CD4-positive, alpha-beta T cell treated with Interleukin-21 for 1 hour (primary cell): ENCODE measurements around the gene HSD17B1.
A peak's percentile ranks its signal among the peaks of the same experiment; 100 is the strongest.

Source experiments
- DNase-seq: peaks from one replicate; pipeline ENCODE4 v3.0.0-alpha.2; 2020

The HSD17B1 gene

GRCh38 chr17:42568341-42569111 is 15.8 kb downstream of the HSD17B1 start:
- DNase-seq = no peak

DNA sequence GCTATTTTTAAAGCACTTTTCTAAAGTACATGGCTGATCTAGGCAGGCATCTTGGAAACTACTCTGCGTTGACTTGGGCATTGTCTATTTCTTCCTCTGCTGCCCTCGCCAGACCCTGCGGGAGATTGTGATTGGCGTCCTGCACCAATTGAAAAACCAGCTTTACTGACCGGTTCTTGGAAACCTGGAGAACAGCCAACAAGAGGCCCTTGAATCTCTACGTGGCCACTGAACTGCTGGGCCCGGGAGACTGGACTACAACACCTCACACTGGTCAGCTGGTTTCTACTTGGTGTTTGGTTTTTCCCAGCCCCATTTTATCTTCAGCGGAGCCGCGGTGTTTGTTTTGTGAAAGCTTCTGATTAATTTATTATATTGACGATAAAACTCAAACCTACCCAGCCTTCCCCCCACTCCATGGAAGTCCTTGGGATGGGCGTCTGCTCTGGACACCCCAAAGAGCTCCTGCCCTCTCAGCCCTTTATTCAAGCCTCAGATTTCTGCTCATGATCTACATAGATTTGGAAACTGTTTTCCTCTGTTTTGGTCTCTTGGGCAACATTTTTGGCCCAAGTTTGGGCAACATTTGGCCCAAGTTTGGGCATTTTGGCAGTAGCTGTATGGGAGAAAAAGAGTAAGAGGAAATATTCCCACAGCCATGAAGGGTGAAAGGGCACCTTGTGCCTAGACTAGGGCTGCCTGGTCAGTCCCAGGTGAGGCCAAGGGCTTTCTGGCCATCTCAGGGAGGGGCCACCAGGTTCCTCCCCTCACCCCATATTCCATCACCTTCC is 18.9 kb downstream of the HSD17B1 start:
- DNase-seq = no peak

GRCh38 chr17:42573095-42573494 is 20.4 kb downstream of the HSD17B1 start:
- DNase-seq = no peak

DNA sequence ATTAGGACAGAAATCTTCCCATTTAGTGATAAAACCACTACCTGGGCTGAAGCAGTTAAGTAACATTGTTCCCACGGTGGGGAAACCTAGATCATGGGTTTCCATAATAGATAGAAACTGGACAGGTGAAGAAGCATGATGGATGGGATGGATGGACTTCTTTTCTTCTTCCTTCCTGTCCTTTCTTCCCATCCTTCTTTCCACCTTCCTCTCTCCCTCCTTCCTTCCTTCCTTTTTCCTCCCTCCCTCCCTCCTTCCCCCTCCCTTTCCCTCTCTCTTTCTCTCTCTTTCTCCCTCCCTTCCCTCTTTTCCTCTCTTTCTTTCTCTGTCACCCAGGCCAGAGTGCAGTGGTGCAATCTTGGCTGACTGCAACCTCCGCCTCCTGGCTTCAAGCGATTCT is 21.7 kb downstream of the HSD17B1 start:
- no peak for DNase-seq

DNA sequence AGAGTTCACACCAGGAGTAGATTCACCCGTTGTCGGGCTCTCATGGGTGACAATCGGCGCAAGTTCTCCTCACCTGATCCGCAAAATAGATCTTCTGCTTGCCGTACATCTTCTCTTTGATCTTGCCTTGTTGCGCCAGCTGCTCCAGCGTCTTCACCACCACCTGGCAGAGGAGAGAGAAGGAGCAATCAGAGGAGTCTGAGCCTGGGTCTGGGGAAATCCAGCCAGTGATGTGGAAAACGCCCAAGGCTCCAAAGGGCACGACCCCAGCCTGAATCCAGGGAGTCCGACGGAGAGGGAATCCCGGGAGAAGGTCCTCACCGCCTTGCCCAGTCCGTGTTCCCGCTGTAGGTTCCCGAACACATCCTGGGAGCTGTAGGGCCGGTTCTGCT is 24.4 kb downstream of the HSD17B1 start:
- no peak for DNase-seq

DNA sequence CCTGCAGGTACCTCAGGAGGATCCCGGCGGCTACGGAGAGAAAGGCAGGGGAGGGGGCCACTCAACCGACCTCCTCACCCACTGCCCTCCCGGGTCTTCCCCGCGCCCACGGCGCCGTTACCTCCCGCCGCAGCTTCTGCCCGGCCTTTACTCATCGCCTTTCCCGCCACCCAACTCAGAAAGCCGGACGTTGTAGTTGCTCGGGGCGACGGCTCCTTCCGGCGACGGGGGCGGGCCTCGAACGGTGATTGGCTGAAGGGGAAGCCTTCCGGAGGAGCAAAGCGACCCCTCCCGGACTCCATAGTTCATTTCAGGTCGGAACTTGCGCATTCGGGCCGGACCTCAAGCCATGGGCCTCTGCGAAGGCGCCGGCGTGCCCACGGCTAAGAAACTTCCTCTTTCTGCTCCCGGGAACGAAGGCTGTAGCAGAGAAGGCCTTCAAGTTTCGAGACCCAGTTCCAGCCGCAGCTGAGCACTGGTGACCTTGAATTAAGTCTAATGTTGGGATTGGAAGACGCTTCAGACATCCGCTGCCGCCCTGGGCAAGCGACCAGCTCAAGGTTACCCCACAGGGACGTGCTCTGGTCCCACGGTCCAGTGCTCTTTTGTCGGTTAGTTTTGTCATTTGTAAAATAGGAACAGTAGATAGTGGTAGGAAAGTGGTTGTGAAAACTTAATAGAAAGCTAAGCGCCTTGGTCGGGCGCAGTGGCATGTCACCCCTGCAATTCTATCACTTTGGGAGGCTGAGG is 25.0 kb downstream of the HSD17B1 start, which contains the start of gene PSMC3IP:
TSS of gene PSMC3IP (minus strand) at position 198 of the 750 bp plus-strand sequence. CDS start at position 155, 43 bp downstream.
- DNase-seq = peak; percentile 92

GRCh38 chr17:42578282-42578869 is 25.7 kb downstream of the HSD17B1 start:
- DNase-seq = peak; percentile 75

- no peak for DNase-seq
Observed at GRCh38 chr17:42579794-42580551, 27.2 kb downstream of the HSD17B1 start.

DNA sequence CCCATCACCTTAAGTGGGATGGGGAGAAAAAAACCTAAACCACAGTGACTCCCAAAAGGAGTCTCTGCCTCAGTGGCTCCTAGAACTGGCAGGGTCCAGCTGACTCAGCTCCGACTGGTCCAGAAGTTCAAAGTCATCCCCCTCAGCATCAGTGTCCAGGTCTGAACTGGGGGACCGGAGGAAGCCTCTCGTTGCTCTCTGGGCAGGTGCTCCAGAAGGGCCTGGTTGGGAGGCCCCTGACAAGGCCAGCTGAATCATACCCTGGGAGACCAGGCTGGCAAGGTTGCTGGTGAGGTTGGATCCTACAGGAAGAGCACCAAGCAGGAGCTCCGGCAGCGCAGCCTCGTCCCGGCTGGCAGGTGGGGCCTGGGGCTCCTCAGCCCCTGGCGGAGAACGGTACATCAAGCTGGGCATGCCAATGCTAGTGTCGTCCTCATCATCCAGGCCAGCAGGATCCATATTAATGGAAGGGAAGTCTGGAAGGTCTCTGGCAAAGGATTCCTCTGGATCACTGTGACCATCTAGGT is 29.1 kb downstream of the HSD17B1 start:
- no peak for DNase-seq

DNA sequence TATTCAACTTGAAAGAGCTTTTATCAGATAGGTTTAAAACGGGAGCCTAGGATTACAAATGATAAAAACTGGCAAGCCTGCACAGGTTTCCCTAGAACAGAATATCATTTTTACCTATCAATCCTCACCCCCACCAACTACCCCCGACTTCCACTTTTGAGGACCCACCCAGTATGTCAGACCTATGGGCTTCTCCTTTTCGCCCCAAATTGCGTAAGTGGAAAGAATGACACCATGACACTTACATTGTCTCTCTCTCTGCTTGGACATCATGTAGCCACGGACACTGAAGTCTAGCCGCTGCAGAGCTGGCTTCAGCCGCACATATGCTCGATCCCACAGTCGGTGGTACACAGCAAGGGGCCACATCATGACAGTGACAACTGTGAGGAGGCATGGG is 32.2 kb downstream of the HSD17B1 start:
- no peak for DNase-seq

- no peak for DNase-seq
Observed at GRCh38 chr17:42585353-42585752, 32.6 kb downstream of the HSD17B1 start.

- DNase-seq = no peak
Observed at GRCh38 chr17:42586514-42587230, 33.9 kb downstream of the HSD17B1 start.

DNA sequence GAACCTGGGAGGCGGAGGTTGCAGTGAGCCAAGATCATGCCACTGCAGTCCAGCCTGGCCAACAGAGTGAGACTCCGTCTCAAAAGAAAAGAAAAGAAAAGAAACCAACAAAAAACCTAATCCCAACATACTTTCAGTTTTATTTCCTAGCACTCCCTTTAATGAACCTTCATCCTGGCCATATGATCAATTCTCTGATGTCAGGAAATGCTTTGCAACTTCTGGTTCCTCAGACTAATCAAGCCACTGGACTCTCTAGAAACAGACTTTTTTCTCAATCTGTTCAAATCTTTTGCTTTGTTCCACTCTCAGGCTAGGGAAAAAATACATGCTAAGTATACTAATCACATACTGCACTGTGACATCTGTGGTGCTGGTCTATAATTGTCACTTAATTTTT is 38.2 kb downstream of the HSD17B1 start:
- DNase-seq = no peak

GRCh38 chr17:42591411-42591810 is 38.7 kb downstream of the HSD17B1 start:
- no peak for DNase-seq

- DNase-seq = no peak
Observed at GRCh38 chr17:42596386-42596785, 43.7 kb downstream of the HSD17B1 start.

- no peak for DNase-seq
Observed at GRCh38 chr17:42598905-42599304, 46.2 kb downstream of the HSD17B1 start.

DNA sequence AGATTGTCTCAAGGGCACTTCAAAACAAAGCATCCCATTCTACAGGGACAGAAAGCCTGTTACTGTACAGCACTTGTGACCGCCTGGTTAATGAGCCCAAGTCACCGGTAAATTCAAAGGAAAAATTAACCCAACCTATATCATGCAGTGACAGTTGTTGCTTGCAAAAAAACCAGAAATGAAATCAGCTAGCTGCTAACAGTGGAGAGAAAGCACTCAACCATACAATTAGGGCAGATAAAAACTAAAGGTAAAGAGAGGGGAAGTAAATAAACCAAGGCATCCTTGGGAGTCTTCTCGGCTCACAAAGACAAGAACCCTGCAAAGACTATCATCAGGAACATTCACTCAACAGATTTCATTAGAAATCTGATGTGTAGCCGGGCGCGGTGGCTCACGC is 50.6 kb downstream of the HSD17B1 start:
- DNase-seq = no peak
